Measurements from ENCODE around the gene USP9X.

DNA sequence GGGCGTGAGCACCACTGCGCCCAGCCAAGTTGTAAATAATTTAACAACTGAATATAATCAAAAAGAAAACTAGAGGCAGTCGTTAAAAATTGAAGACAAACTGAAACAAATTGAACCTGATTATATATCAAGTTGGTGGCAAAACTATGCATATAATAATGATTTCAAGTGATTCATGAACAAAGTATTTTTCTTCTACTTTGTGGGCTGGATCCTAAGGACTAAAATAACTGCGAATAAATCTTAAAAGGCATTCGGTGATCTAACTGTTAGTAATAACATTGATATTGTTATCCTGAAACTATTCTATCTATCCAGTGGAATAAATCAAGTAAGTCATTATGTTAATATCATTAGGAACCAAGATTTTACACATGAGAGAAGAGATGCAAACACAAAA lies 21.2 kb upstream of the USP9X start:
- TF ChIP-seq, protein P1, sequence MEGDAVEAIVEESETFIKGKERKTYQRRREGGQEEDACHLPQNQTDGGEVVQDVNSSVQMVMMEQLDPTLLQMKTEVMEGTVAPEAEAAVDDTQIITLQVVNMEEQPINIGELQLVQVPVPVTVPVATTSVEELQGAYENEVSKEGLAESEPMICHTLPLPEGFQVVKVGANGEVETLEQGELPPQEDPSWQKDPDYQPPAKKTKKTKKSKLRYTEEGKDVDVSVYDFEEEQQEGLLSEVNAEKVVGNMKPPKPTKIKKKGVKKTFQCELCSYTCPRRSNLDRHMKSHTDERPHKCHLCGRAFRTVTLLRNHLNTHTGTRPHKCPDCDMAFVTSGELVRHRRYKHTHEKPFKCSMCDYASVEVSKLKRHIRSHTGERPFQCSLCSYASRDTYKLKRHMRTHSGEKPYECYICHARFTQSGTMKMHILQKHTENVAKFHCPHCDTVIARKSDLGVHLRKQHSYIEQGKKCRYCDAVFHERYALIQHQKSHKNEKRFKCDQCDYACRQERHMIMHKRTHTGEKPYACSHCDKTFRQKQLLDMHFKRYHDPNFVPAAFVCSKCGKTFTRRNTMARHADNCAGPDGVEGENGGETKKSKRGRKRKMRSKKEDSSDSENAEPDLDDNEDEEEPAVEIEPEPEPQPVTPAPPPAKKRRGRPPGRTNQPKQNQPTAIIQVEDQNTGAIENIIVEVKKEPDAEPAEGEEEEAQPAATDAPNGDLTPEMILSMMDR (IDR thresholded peaks at IDR 0.05): no peak
- no peak for TF ChIP-seq POLR2A (IDR thresholded peaks at IDR 0.05)
